HG02884 (cell line): ENCODE data around the gene LYRM4.
"Not testable (repeated sequence)": the region's sequence is repeated elsewhere in the genome, so short reads cannot be mapped to it uniquely, and the experiment has no call there.

ENCODE experiments used
- ATAC-seq: cut with Tn5 transposase; IDR thresholded peaks from one replicate; pipeline ENCODE4 v1.9.1; 2021; ENCODE audit warnings: mild to moderate bottlenecking, moderate library complexity; ENCODE audit not compliant: unreplicated experiment

LYRM4 gene

GRCh38 chr6:5125152-5126006, 135.4 kb downstream of the LYRM4 start:
- no peak for ATAC-seq

GRCh38 chr6:5124526-5124925, 136.2 kb downstream of the LYRM4 start:
- no peak for ATAC-seq

- no peak for ATAC-seq
Observed at GRCh38 chr6:5123296-5124143, 137.2 kb downstream of the LYRM4 start.

GRCh38 chr6:5122504-5123112, 138.1 kb downstream of the LYRM4 start:
- no peak for ATAC-seq

- no peak for ATAC-seq
Observed at GRCh38 chr6:5121956-5122355, 138.8 kb downstream of the LYRM4 start.

GRCh38 chr6:5121479-5121878, 139.3 kb downstream of the LYRM4 start:
- ATAC-seq = no peak

- not testable (repeated sequence) for ATAC-seq
Observed at GRCh38 chr6:5120543-5120942, 140.2 kb downstream of the LYRM4 start.

- ATAC-seq = no peak
Observed at GRCh38 chr6:5120011-5120410, 140.7 kb downstream of the LYRM4 start.

- no peak for ATAC-seq
Observed at GRCh38 chr6:5119090-5119951, 141.4 kb downstream of the LYRM4 start.

- ATAC-seq = no peak
Observed at GRCh38 chr6:5116243-5116991, 144.3 kb downstream of the LYRM4 start.

- no peak for ATAC-seq
Observed at GRCh38 chr6:5115168-5115567, 145.6 kb downstream of the LYRM4 start.

- no peak for ATAC-seq
Observed at GRCh38 chr6:5113096-5113495, 147.7 kb downstream of the LYRM4 start.

GRCh38 chr6:5112066-5112799, 148.5 kb downstream of the LYRM4 start:
- ATAC-seq = no peak

- no peak for ATAC-seq
Observed at GRCh38 chr6:5111626-5112025, 149.1 kb downstream of the LYRM4 start.

- ATAC-seq = no peak
Observed at GRCh38 chr6:5110246-5110645, 150.5 kb downstream of the LYRM4 start.

GRCh38 chr6:5109436-5109835, 151.3 kb downstream of the LYRM4 start:
- ATAC-seq = no peak

- no peak for ATAC-seq
Observed at GRCh38 chr6:5108536-5109150, 152.1 kb downstream of the LYRM4 start.

- ATAC-seq = no peak
Observed at GRCh38 chr6:5108068-5108467, 152.7 kb downstream of the LYRM4 start.

GRCh38 chr6:5107341-5107740, 153.4 kb downstream of the LYRM4 start:
- no peak for ATAC-seq
